COLO829 (cell line): ENCODE data around the gene IGFBP1.
"Not testable (repeated sequence)": the region's sequence is repeated elsewhere in the genome, so short reads cannot be mapped to it uniquely, and the experiment has no call there.

ENCODE experiments used
- DNase-seq: peaks from one replicate; pipeline ENCODE4 v3.0.0; 2012; ENCODE audit warnings: low spot score

The IGFBP1 gene

DNA sequence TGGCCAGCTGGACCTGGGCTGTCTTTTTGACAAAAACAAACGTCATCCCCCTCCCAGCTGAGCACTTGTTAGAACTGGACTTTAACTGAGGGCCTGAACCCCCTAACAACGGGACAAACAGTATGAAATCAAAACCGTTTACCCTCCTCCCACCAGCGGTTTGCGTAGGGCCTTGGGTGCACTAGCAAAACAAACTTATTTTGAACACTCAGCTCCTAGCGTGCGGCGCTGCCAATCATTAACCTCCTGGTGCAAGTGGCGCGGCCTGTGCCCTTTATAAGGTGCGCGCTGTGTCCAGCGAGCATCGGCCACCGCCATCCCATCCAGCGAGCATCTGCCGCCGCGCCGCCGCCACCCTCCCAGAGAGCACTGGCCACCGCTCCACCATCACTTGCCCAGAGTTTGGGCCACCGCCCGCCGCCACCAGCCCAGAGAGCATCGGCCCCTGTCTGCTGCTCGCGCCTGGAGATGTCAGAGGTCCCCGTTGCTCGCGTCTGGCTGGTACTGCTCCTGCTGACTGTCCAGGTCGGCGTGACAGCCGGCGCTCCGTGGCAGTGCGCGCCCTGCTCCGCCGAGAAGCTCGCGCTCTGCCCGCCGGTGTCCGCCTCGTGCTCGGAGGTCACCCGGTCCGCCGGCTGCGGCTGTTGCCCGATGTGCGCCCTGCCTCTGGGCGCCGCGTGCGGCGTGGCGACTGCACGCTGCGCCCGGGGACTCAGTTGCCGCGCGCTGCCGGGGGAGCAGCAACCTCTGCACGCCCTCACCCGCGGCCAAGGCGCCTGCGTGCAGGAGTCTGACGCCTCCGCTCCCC is at the start of gene IGFBP1:
Gene IGFBP1 (plus strand): TSS at position 304 of the 808 bp plus-strand sequence. CDS start 165 bp downstream, at position 469.
- DNase-seq = no peak

DNA sequence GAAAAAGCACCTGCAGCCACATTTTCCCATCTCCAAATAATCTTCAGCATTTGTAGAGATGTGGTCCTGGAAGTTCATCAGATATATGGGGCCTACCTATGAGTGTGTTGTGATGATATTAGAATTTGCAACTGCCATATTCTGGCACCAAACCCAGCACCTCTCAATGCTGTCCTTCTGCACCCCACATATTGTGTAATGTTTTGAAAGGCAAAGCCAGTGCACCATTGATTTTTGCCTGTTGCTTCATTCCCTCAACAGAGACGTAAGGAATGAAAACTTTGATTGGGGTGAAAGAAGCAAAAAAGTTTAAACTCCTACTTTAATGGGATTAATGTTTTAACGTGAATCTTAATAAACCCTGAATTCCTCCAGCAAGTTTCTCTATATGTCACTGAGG is 49.4 kb upstream of the IGFBP1 start:
- DNase-seq = not testable (repeated sequence)

DNA sequence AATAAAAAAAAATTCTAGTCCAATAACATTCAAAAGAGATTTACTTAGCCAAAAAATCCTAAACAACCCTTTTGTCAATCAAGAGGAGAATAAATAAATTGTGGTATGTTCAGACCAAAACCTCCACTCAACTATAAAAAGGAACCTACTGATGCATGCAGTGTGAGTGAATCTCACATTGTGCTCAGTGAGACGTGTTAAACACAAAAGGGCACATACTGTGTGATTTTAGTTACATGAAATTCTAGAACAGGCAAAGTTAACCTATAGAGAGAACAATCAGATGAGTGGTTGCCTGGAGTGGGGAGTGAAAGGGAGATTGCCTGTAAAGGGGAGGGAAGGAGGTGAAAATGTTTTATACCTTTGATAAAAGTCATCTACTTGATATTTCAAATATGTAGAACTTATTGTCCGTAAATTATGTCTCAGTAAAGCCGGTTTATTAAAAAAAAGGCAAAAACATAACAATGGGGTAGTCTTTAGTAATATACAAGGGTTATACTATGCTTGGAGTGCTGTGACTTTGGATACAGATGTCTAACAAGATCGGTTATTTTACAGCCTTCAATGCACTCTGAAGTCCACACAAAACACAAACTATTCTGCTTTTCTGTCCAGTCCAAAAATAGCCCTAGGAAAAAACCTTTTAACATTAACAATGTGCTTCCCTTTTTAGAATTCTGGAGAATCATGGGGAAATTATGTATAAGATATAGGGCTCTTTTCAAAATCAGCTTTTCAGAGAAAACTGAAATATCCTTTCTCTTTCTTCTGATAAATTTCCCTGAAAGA is 46.2 kb upstream of the IGFBP1 start:
- DNase-seq = not testable (repeated sequence)

DNA sequence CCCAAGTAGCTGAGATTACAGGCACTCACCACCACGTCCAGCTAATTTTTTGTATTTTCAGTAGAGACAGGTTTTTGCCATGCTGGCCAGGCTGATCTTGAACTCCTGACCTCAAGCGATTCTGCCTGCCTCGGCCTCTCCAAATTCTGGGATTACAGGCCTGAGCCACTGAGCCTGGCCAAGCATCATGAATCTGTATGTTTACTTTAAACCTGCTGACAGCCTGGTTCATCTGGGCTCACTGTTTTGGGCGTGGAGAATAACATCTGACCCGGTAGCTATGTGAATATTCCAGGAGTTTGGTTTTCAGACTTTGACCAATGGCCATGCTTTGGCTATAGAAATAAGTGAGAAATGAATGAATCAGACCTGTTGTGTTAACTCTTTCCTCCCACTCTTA is 41.8 kb upstream of the IGFBP1 start:
- DNase-seq = not testable (repeated sequence)

DNA sequence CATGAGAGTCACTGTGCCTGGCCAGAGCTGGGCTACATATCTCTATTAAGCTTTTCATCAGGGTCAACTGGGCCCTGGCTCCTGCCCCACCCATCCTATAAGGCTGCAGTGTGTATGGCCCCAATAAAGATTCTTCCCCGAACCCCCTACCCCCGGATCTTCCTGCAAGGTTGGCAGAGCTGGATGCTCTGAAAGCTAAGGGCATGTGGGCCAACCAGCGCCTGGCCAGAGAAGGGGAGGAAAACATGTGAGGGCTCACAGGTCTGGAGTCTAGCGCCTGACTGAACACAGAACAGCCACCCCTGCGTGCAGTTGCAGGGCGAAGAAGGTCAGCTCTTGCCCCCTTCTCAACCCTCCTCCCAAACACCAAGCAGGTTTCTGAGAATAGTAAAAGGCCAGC is 39.6 kb upstream of the IGFBP1 start:
- DNase-seq = not testable (repeated sequence)

DNA sequence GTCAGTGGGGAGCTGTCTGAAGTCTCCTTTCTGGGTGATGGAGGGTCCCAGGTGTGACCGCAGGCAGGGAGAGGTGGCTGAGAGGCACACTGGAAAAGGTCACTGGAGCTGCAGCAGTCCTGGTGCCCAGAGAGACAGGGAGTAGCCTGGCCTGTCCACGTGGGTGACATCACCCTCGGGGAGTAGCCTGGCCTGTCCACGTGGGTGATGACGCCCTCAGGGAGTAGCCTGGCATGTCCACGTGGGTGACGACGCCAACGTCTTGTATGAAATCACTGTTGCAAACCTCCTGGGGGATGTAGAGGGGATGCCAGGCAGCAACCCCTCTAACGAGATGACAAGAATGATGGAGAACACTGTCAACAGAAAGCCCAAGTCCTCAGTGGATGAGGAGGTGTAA is 35.3 kb upstream of the IGFBP1 start:
- DNase-seq = not testable (repeated sequence)

DNA sequence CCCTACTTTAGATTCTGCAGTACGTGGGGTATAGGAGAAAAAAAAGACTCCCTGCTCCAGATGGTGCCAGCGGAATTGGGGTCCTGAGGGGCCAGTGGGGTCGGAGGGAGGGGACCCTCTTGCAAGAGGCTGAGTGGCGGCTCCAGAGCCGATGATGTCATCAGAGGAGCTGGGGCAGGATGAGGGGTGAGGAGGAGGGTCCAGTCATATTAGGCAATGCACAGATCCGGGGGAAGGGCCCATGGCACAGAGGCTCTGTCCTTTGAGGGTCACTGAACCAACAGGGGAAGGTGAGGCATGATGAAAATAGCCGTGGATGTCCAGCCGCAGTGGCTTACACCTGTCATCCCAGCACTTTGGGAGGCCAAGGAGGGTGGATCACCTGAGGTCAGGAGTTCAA is 34.8 kb upstream of the IGFBP1 start:
- not testable (repeated sequence) for DNase-seq

DNA sequence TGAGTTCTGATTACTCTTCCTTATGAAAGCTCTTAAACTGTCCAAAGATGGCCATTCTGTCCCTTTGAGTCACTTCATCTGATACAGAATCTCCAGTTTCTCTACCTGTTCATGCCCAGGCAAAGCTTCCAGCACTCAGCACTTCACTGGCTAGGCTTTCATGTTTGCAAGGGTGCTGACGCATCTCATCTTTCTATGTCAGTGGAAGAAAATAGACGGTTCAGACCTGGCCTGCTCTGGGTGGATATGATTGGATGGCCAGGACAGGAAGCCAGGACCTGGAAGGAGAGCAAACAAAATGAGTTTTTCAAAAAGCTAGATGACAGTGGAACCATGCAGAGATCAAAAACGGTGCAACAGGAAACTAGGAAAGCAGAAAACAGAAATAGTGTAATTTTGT is 32.6 kb upstream of the IGFBP1 start:
- not testable (repeated sequence) for DNase-seq

DNA sequence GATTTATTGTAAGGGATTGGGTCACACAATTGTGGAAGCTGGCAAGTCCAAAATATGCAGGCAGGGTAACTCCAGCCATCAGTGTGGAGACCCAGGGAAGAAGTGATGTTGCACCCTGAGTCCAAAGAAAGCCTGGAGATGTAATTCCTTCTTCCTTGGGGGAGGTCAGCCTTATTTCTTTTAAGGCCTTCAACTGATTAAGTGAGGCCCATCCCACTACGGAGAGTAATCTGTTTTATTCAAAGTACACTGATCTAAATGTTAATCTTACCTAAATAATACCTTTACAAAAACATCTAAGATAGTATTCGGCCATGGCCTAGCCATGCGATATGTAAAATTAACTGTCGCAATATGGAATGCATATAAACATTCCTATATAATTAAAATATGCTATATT is 31.4 kb upstream of the IGFBP1 start:
- DNase-seq = not testable (repeated sequence)

DNA sequence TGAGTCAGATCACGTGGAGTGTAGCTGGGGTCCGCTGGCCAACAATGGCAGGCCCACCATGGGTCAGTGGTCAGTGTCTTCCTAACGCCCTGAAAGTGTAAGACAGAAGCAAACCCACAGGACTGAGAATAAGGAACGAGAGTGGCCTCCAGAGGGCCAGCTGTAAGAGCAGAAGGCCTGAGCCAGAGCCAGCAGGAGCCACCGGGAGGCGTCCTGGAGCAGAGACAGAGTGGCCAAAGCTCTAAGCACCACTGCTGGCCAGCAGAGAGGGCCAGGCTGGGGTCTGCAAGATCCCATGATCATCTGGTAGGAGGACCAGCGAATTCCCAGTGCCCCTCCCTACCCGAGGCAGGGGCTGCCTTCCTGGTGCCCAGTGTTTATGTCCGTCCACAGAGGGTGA is 24.6 kb upstream of the IGFBP1 start:
- no peak for DNase-seq

DNA sequence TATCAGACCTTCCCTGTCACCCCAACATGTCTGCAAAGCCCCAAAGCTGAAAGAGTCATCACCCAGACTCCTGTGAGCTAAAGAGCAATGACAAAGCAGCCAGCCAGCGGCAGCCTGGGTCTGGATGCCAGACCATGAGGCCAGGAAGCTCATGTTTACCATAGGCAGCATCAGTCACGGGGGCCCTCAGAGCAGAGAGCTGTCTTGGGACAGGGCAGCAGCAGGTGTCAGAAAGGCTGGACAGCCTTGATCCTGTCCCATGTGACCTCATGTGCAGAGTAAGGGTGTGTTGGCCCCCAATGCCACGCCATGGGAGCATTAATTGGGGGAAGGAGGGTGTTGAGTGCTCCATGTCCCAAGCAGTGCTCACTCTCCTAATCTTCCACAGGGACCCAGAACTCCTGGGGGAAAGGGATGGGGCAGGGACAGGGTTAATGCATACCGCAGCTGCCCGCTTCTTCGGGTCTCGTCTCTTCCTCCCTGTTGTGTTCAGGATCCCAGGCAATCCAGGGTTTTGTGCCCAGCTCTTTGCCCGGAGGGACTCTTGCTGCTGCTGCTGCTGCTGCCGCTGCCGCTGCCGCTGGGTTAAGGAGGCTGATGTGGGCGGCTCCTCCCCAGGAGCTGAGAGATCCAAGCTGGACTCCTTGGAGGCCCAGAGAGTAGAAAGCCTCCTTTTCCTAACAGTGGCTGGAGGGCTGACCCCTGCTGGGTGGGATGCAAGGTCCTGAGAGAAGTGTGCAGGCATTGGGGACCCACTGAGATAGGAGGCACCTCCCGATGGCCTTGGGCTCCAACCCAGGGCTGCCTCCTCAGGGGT is 22.5 kb upstream of the IGFBP1 start:
- no peak for DNase-seq

DNA sequence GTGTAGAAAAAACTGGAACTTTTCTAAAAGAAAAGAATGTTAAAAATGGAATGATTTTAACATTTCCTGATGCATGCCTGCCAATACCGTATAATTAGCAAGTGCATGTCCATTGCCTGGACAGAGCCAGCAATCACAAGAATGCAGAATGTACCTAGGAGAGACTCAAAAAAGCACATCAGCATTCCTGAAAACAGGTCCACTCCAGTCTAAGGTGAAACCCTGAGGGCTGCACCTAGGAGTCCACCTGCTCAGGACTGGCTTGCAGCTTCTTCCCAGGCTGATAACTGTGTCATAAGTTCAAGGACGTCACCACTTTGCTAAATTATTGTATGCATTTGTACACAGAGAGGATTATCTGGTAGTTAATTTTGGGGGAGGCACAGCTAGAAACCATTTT is 20.8 kb upstream of the IGFBP1 start:
- no peak for DNase-seq

DNA sequence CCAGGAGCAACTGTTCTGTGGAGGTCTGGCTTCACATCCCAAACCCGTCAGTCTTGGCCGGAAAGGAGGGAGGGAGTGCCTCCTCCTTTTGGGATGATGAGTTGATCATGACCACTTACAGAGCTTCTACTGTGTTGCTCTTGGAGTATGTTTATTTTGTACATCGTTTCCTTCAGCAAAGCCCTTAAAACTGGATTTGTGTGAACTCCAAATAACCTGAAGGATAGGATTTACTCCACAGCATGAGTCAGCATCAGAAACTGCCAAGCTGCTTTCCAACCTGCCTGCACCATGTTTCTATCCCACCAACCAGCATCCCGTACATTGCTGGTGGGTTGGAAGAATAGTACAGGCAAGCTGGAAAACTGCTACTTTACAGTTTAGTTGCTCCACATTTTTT is 18.9 kb upstream of the IGFBP1 start:
- no peak for DNase-seq

DNA sequence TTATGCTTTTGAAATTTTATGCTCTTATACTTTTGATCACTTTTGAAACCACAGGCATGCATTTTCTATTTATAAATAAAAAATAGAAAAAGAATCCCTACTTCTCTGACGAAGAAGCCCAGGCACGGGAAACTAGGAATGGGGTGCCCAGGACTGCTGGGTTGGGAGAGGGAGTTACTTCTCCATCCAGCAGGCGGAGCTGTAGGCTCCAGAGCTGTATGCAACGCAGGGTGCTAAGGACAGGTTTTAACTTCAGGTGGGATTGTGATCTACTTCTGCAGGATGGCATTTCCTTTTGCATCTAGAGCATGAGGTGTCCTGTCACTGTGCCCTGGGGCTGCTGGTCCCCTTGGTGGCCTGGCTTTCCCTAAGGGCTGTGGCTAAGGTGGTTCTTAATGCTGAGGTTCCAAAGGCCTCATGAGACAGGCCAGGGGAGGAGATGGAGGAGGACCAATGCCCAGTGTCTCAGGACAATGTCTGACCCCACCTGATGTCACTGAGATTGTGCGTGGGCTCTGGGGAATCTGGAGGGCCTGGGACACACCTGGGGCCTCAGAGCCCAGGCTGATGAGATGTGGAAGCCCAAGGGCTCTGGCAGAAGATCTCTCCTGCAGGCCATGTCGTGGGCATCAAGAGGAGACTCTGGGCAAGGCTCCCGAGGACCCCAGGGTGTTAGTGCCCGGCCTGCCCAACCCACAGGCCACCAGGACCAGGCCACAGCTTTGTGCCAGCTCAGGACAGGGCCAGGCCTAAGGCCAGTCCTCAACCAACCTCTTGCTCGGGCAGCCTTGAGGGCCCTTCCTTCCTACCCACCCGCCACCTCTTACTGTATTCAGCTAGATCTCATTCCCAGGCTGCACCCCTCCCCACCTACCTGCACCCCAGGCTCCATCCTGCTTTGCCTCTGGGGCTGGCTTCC is 15.9 kb upstream of the IGFBP1 start:
- DNase-seq = no peak

DNA sequence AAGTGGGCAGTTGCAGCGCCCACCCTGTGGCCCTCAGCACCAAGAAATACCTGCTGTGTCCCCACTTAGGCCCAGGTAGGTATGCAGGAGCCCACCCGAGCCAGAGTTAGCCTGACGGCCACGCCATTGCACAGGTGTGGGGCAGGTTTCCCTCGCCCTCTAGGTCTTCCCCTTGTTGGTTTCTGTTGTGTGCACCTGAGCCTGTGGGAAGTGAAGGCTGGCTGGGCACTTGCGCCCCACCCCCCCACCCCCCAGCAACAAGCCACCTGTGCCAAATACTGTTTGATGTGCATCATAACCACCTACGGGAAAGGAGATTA is 15.3 kb upstream of the IGFBP1 start, which contains the start of gene CCDC201:
Gene CCDC201 (minus strand): TSS at position 48 of the 320 bp plus-strand sequence. CDS start 75 bp downstream, outside the sequence.
- no peak for DNase-seq

DNA sequence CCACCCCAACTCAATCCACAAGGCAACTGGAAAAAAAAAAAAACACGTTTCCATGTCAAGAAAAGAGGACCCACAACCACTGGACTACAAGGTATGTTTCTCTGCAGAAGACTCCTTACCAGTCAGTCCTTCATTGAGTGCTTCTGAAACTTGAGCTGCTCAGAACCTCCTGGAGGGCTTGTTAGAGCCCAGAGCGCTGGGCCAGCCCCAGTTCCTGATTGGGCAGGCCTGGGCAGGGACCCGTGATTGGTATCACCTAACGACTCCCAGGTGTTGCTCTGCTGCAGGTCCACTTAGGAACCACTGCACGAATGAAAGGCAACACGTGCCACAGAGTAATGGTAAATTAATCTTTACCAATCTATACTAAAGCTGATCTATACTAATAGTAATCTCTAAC is 14.9 kb upstream of the IGFBP1 start:
- no peak for DNase-seq

DNA sequence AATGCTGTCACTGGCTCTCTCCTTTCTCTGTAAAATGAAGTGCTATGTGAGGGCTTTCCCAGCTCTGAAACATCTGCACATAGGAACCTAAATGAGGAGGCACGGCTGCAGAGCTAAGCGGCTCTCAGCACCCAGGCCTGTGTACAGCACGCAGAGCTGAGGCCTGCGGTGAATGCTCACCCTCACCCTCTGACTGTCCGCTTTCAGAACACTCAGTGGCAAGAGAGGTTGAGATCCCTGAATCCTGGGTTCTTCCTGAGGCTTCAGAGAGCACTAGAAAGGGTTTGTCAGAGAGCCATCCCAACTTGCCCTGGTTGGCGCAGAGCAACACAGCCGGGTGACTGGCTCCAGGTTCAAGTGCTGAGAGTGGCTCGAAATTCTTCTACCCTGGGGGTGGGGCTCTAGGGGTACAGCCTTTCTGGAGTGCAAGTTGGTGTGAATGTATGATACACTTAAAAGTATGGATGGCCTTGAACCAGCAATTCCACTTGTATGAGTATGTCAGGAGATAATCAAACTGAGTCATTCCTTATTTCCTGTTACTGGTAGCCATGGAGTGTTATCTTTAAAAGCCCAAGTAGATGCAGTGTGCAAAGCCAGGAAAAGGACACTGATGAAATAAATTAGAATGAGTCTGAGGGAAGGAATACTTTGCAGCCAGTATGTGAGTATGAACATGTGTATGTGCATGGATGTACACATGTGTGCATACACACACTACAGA is 13.7 kb upstream of the IGFBP1 start:
- DNase-seq = no peak

DNA sequence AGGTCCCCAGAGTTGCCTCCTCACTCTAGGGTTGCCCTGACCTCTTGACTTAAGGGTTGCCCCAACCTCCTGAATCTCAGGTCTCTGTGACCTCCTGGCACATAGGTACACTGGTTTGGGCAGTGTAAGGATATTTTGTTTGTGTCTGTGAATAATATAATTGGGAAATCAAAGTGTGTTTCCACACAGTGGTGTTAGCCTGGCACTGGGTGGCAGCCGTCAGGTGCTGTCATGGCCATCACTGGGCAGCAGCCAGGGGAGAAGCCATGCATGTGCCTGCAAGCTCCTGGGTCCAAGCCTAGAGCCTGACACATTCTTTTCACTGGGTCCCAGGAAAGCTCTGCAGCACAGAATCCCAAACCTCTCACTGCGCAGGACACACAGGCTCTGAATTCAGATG is 11.8 kb upstream of the IGFBP1 start:
- DNase-seq = no peak

DNA sequence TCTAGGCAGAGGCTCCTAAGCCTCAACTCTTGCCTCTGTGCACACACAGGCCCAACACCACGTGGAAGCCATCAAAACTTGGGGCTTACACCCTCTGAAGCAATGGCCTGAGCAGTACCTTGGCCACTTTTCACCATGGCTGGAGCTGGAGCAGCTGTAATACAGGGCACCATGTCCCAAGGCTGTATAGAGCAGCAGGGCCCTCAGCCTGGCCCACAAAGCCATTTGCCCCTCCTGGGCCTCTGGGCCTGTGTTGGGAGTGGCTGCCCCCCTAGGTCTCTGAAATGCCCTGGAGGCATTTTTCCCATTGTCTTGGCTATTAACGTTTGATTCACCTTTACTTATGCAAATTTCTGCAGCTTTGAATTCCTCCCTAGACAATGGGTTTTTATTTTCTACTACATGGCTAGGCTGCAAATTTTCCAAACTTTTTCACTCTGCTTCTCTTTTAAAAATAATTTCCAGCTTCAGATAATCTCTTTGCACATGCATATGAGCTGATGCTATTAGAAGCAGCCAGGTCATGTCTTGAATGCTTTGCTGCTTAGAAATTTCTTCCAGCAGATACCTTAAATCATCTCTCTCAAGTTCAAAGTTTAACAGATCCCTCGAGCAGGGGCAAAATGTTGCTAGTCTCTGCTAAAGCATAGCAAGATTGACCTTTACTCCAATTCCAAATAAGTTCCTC is 9.7 kb upstream of the IGFBP1 start:
- no peak for DNase-seq

DNA sequence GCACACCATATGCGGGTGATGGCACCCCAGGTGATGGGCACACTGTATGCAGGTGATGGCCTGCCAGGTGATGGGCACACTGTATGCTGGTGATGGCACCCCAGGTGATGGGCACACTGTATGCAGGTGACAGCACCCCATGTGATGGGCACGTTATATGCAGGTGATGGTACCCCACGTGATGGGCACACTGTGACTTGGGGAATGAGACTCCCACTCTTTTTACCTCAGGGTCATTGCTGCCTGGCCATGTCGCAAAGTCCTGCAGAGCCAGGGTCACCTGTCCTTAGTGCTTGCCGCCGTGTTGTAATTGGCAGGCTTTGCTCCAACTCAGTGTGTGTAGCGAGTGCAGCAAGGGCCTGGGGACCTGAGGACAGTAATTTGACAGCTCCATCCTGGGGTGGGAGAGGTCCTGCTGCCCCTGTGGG is 7.8 kb upstream of the IGFBP1 start:
- no peak for DNase-seq
